BLaER1 treated with 17β-estradiol and CSF1 and Interleukin-3, amounts not matched to agents 10 nM and 100 nM (cell line): Measurements from ENCODE around the gene NXNL2.

Experiments used
- H3K27ac ChIP-seq, 11 experiments: shearing (Covaris generic); formaldehyde crosslinking; 2 replicates each; pipeline ENCODE4 v1.8.1; 2022
- H3K27me3 ChIP-seq, 11 experiments: shearing (Covaris generic); formaldehyde crosslinking; 2 replicates each; pipeline ENCODE4 v1.8.1; 2022
- H3K36me3 ChIP-seq, 11 experiments: shearing (Covaris generic); formaldehyde crosslinking; 2 replicates each; pipeline ENCODE4 v1.8.1; 2022
- H3K4me1 ChIP-seq, 10 experiments: shearing (Covaris generic); formaldehyde crosslinking; 2 replicates each; pipeline ENCODE4 v1.8.1; 2022
- H3K4me2 ChIP-seq, 11 experiments: shearing (Covaris generic); formaldehyde crosslinking; 2 replicates each; pipeline ENCODE4 v1.8.1; 2022
- H3K4me3 ChIP-seq, 10 experiments: shearing (Covaris generic); formaldehyde crosslinking; 2 replicates each; pipeline ENCODE4 v1.8.1; 2022
- H3K9ac ChIP-seq, 11 experiments: shearing (Covaris generic); formaldehyde crosslinking; 2 replicates each; pipeline ENCODE4 v1.8.1; 2022
- H3K9me3 ChIP-seq, 11 experiments: shearing (Covaris generic); formaldehyde crosslinking; replicated peaks in 1 of 11; 2 replicates each; pipeline ENCODE4 v1.8.1; 2022
- H4K20me1 ChIP-seq, 11 experiments: shearing (Covaris generic); formaldehyde crosslinking; 2 replicates each; pipeline ENCODE4 v1.8.1; 2022
- Cebpa-rat ChIP-seq, 11 experiments: shearing (Covaris generic); IDR thresholded peaks; 2 replicates each; pipeline ENCODE4 v1.8.1; 2022

Gene NXNL2

GRCh38 chr9:88503845-88504764 is 30.9 kb upstream of the NXNL2 start:
- no peak overlapping the region for H3K4me3 ChIP-seq
- H3K27ac ChIP-seq: no peak overlapping the region
- no peaks in the 10 kb centered on the region for H4K20me1 ChIP-seq
- no peak for TF ChIP-seq Cebpa-rat (IDR thresholded peaks at IDR 0.05)
- no peak overlapping the region for H3K9ac ChIP-seq
- peaks cover 0 to 11% (median 3%) of the 10 kb centered on the region in 11 experiments; a peak in 5 of 22 replicates for H3K9me3 ChIP-seq
- H3K36me3 ChIP-seq: no peaks in the 10 kb centered on the region
- peaks cover 0 to 6% (median 0%) of the 10 kb centered on the region in 10 experiments; a peak in 1 of 20 replicates for H3K4me1 ChIP-seq
- no peak overlapping the region for H3K4me2 ChIP-seq
- H3K27me3 ChIP-seq: no peaks in the 10 kb centered on the region

- Histone ChIP-seq H3K9ac (no peak overlapping the region), H3K4me1 (no peaks in the 10 kb centered on the region), H3K9me3 (peaks cover 0 to 14% (median 3%) of the 10 kb centered on the region in 11 experiments; a peak in 5 of 22 replicates), H3K27ac (no peak overlapping the region), H4K20me1 (no peaks in the 10 kb centered on the region), H3K4me3 (no peak overlapping the region), H3K36me3 (no peaks in the 10 kb centered on the region), H3K4me2 (no peak overlapping the region), H3K27me3 (no peaks in the 10 kb centered on the region)
- TF ChIP-seq Cebpa-rat (IDR thresholded peaks at IDR 0.05): no peak
Measured at GRCh38 chr9:88508326-88508725, 26.7 kb upstream of the NXNL2 start.

- no peaks in the 10 kb centered on the region for H3K36me3 ChIP-seq
- H3K27me3 ChIP-seq: no peaks in the 10 kb centered on the region
- no peak overlapping the region for H3K27ac ChIP-seq
- H4K20me1 ChIP-seq: no peaks in the 10 kb centered on the region
- peaks cover 0 to 23% (median 4%) of the 10 kb centered on the region in 11 experiments; a peak in 6 of 22 replicates for H3K9me3 ChIP-seq
- H3K4me1 ChIP-seq: 0 out of 20 replicates have a peak, but pooled peaks cover 0 to 3% (median 0%) of the 10 kb centered on the region in 10 experiments
- H3K4me3 ChIP-seq: no peak overlapping the region
- no peak overlapping the region for H3K9ac ChIP-seq
- no peak overlapping the region for H3K4me2 ChIP-seq
- TF ChIP-seq Cebpa-rat (IDR thresholded peaks at IDR 0.05): no peak
Measured at GRCh38 chr9:88511906-88512305, 23.1 kb upstream of the NXNL2 start.

- Histone ChIP-seq H3K9me3 (peaks cover 0 to 10% (median 0%) of the 10 kb centered on the region in 11 experiments; a peak in 4 of 22 replicates), H3K4me1 (peaks cover 0 to 4% (median 0%) of the 10 kb centered on the region in 10 experiments; a peak in 1 of 20 replicates), H3K4me2 (no peak overlapping the region), H3K27me3 (no peaks in the 10 kb centered on the region), H3K4me3 (no peak overlapping the region), H3K27ac (no peak overlapping the region), H3K9ac (no peak overlapping the region), H4K20me1 (no peaks in the 10 kb centered on the region), H3K36me3 (no peaks in the 10 kb centered on the region)
- TF ChIP-seq Cebpa-rat (IDR thresholded peaks at IDR 0.05): no peak
Measured at GRCh38 chr9:88514247-88514646, 20.7 kb upstream of the NXNL2 start.

- Histone ChIP-seq H3K4me3 (no peak overlapping the region), H3K9ac (no peak overlapping the region), H3K27me3 (no peaks in the 10 kb centered on the region), H3K4me2 (peak overlapping the region in 2 of 11 experiments; percentile 25 to 27; a peak in 2 of 22 replicates), H3K27ac (no peak overlapping the region), H4K20me1 (no peaks in the 10 kb centered on the region), H3K9me3 (peaks cover 0 to 3% (median 0%) of the 10 kb centered on the region in 11 experiments; a peak in 1 of 22 replicates), H3K36me3 (no peaks in the 10 kb centered on the region), H3K4me1 (peaks cover 0 to 12% (median 4%) of the 10 kb centered on the region in 10 experiments; a peak in 6 of 20 replicates)
- no peak for TF ChIP-seq Cebpa-rat (IDR thresholded peaks at IDR 0.05)
Measured at GRCh38 chr9:88521308-88521707, 13.7 kb upstream of the NXNL2 start.

GRCh38 chr9:88522360-88522759 is 12.6 kb upstream of the NXNL2 start:
- Histone ChIP-seq H3K36me3 (no peaks in the 10 kb centered on the region), H3K4me3 (no peak overlapping the region)
- no peak for TF ChIP-seq Cebpa-rat (IDR thresholded peaks at IDR 0.05)

GRCh38 chr9:88523056-88523455 is 11.9 kb upstream of the NXNL2 start:
- Histone ChIP-seq H4K20me1 (no peaks in the 10 kb centered on the region), H3K9ac (no peak overlapping the region), H3K9me3 (no peaks in the 10 kb centered on the region; a peak in 1 of 22 replicates), H3K27ac (no peak overlapping the region), H3K4me3 (no peak overlapping the region), H3K4me2 (no peak overlapping the region), H3K27me3 (no peaks in the 10 kb centered on the region), H3K36me3 (no peaks in the 10 kb centered on the region), H3K4me1 (peaks cover 0 to 12% (median under 1%) of the 10 kb centered on the region in 10 experiments; a peak in 6 of 20 replicates)
- no peak for TF ChIP-seq Cebpa-rat (IDR thresholded peaks at IDR 0.05)

More at GRCh38 chr9:88522360-88522759, 12.6 kb upstream of the NXNL2 start:
- Histone ChIP-seq H4K20me1 (no peaks in the 10 kb centered on the region), H3K4me1 (peaks cover 0 to 12% (median 2%) of the 10 kb centered on the region in 10 experiments; a peak in 6 of 20 replicates), H3K9ac (no peak overlapping the region), H3K27me3 (no peaks in the 10 kb centered on the region), H3K4me2 (no peak overlapping the region), H3K27ac (no peak overlapping the region), H3K9me3 (no peaks in the 10 kb centered on the region; a peak in 1 of 22 replicates)

- Histone ChIP-seq H3K27ac (no peak overlapping the region), H3K4me2 (no peak overlapping the region), H3K27me3 (no peaks in the 10 kb centered on the region), H4K20me1 (no peaks in the 10 kb centered on the region), H3K9me3 (no peaks in the 10 kb centered on the region), H3K4me3 (no peak overlapping the region), H3K36me3 (no peaks in the 10 kb centered on the region), H3K9ac (no peak overlapping the region), H3K4me1 (peaks cover 0 to 12% (median 0%) of the 10 kb centered on the region in 10 experiments; a peak in 5 of 20 replicates)
- no peak for TF ChIP-seq Cebpa-rat (IDR thresholded peaks at IDR 0.05)
Measured at GRCh38 chr9:88524911-88525310, 10.1 kb upstream of the NXNL2 start.

GRCh38 chr9:88527618-88528017 is 7.4 kb upstream of the NXNL2 start:
- no peaks in the 10 kb centered on the region for H3K4me1 ChIP-seq
- H3K27me3 ChIP-seq: peaks cover 10 to 18% (median 11%) of the 10 kb centered on the region in 11 experiments
- peaks cover 0 to 7% (median 0%) of the 10 kb centered on the region in 11 experiments; a peak in 1 of 22 replicates for H3K9me3 ChIP-seq
- no peak overlapping the region for H3K27ac ChIP-seq
- no peaks in the 10 kb centered on the region for H3K36me3 ChIP-seq
- no peak overlapping the region for H3K4me2 ChIP-seq
- no peak for TF ChIP-seq Cebpa-rat (IDR thresholded peaks at IDR 0.05)
- H3K9ac ChIP-seq: no peak overlapping the region
- H4K20me1 ChIP-seq: no peaks in the 10 kb centered on the region
- H3K4me3 ChIP-seq: no peak overlapping the region
